ENCODE measurements around the gene ZC3H18.

GRCh38 chr16:88627531-88628411 is 57.6 kb downstream of the ZC3H18 start:
- TF ChIP-seq POLR2AphosphoS5 (IDR thresholded peaks at IDR 0.05; ENCODE audit: insufficient read depth in 1 of 2, low read depth in 1 of 2) (no peak), POLR2A (IDR thresholded peaks at IDR 0.05) (no peak), CTCF (IDR thresholded peaks at IDR 0.05) (no peak)
